ENCODE measurements around the gene BTBD9.

DNA sequence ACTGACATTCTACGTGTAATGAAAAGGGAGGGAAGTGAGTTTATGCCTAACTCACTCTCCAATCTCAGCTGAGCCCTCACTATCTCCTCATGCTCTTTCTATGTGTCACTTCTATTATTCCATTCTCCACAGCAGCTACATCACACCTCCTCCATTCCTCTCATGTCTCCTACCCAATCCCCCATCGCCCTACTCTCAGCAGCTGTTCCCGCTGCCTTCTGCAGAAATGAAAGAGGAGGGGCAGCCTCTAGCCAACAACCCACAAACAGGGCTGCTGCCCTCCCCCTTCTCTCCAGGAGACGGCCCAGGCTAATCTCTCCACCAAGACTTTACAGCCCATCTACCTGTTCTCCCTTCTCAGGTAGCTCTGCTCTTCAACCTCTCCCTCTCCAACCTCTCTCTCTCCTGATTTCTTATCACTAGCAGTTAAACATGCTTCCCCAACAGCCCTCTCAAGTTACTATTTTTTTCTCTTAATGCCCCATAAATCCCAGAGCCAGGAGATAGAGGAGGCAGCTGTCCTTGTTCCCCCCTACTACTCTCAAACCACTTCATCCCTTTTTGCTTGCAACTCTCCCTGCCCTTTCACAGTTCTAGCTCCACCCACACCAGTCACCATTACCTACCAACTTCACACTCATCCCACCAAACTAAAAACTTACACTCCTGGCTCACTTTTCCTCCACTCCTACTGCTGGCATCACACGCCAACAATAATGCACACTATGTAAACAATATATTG lies 136.5 kb downstream of the BTBD9 start:
- TF ChIP-seq, protein P1, sequence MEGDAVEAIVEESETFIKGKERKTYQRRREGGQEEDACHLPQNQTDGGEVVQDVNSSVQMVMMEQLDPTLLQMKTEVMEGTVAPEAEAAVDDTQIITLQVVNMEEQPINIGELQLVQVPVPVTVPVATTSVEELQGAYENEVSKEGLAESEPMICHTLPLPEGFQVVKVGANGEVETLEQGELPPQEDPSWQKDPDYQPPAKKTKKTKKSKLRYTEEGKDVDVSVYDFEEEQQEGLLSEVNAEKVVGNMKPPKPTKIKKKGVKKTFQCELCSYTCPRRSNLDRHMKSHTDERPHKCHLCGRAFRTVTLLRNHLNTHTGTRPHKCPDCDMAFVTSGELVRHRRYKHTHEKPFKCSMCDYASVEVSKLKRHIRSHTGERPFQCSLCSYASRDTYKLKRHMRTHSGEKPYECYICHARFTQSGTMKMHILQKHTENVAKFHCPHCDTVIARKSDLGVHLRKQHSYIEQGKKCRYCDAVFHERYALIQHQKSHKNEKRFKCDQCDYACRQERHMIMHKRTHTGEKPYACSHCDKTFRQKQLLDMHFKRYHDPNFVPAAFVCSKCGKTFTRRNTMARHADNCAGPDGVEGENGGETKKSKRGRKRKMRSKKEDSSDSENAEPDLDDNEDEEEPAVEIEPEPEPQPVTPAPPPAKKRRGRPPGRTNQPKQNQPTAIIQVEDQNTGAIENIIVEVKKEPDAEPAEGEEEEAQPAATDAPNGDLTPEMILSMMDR (conservative IDR thresholded peaks at IDR 0.05), result no peak
- TF ChIP-seq EZH2 (IDR thresholded peaks at IDR 0.05; ENCODE audit: low read depth), result no peak

Measured in PC-9 (cell line).